ENCODE data around the gene KRTAP5-4.

GRCh38 chr11:1630271-1630670 lies 8.3 kb upstream of the KRTAP5-4 start:
- TF ChIP-seq CTCF (IDR thresholded peaks at IDR 0.05) (no peak), POLR2A (IDR thresholded peaks at IDR 0.05) (no peak)
